Measurements from ENCODE around the gene GRID1. TPM values are rescaled to one million over a fixed set of nuclear protein-coding genes. Genes with fewer than 3 reads are reported as not detected.

Gene GRID1
- total and polyA plus RNA-seq, 9 of the 15 experiments (the other 6 are each of a cell fraction or from before 2014, with no cell fraction given): 0.01 to 7.2 (median 1.2) TPM

DNA sequence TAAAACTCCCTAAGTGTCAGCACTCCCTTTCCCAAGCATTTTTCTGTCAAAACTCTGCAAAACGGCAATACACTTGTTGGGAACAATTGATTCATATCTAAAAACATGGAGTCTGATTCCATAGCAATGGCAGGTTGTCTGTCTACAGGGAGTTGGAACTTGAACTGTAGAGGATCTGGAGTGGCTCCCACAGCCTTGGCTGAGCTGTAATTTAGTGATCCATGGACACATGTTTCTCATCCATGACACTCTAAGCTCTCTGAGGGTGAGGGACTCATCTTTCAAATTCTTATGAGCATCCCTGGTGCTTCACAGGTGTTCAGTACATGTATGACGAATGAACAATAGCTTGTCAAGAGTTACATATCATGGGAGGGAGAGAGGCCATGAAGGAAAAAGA is 466.1 kb downstream of the GRID1 start (continued):
- TF ChIP-seq FOXP4 (CRISPR knock-in tag; IDR thresholded peaks at IDR 0.05; ENCODE audit: borderline replicate concordance): no peak

- intact Hi-C loops (cut with micrococcal nuclease): no loop called here
- Histone ChIP-seq H3K9me3 (replicated peaks; ENCODE audit: control insufficient read depth, insufficient read depth, low read depth, low read length) (no peaks in the 10 kb centered on the region), H3K4me2 (ENCODE audit: insufficient read depth, low read length) (no peak overlapping the region), H3K36me3 (ENCODE audit: control insufficient read depth, insufficient read depth, low read length) (no peaks in the 10 kb centered on the region), H3K79me2 (ENCODE audit: control insufficient read depth, insufficient read depth, low read length) (no peaks in the 10 kb centered on the region), H3K27ac (ENCODE audit: extremely low read depth, low read depth, low read length) (no peak overlapping the region), H3K4me3 (no peak overlapping the region), H3K27me3 (ENCODE audit: control insufficient read depth in 2 of 2, insufficient read depth in 2 of 2, low read length in 2 of 2) (no peaks in the 10 kb centered on the region), H3K9ac (ENCODE audit: insufficient read depth in 1 of 2, low read depth in 2 of 2, low read length in 2 of 2) (no peak overlapping the region), H3K9me1 (ENCODE audit: control insufficient read depth, insufficient read depth, low read length) (no peaks in the 10 kb centered on the region), H4K20me1 (replicated peaks; ENCODE audit: control insufficient read depth, insufficient read depth, low read length) (no peaks in the 10 kb centered on the region), H2AFZ (ENCODE audit: low read depth, low read length) (no peak overlapping the region), H3K4me1 (replicated peaks in 1 of 2; ENCODE audit: control insufficient read depth in 2 of 2, insufficient read depth in 2 of 2, low read length in 2 of 2) (peaks cover 0 to 12% of the 10 kb centered on the region in 2 experiments; a peak in 2 of 5 replicates)
- DNase-seq (ENCODE audit: extremely low read depth in 1 of 4, low spot score in 3 of 4) (no peak), ATAC-seq (no peak), FAIRE-seq (no peak)
- WGBS (ENCODE audit: insufficient coverage, low coverage, missing lambda C conversion rate): 28% methylated on average over 6 of the region's 6 CpGs
- no TSS peak for BruUV-seq (replicated peaks)
- TF ChIP-seq ZFX (CRISPR knock-in tag; IDR thresholded peaks at IDR 0.05) (no peak), HDAC6 (IDR thresholded peaks at IDR 0.05; ENCODE audit: low read depth, low read length) (no peak), STAT5B (CRISPR knock-in tag; IDR thresholded peaks at IDR 0.05) (no peak), EP300 (IDR thresholded peaks at IDR 0.05; ENCODE audit: low read length) (no peak), DMBX1 (CRISPR knock-in tag; IDR thresholded peaks at IDR 0.05; ENCODE audit: borderline replicate concordance) (no peak), SIRT6 (IDR thresholded peaks at IDR 0.05; ENCODE audit: low read depth, low read length) (no peak), PTBP1 (IDR thresholded peaks at IDR 0.05; ENCODE audit: low read depth, low read length) (no peak), CBFA2T3 (IDR thresholded peaks at IDR 0.05) (no peak), SMAD2 (IDR thresholded peaks at IDR 0.05; ENCODE audit: low read depth, low read length) (no peak), POLR3A (IDR thresholded peaks at IDR 0.05; ENCODE audit: borderline replicate concordance, extremely low read depth, insufficient read depth, insufficient read length) (no peak), EZH2 (IDR thresholded peaks at IDR 0.05; ENCODE audit: borderline replicate concordance, low read depth, low read length) (no peak), ZBTB7A (IDR thresholded peaks at IDR 0.05; ENCODE audit: borderline replicate concordance, control insufficient read depth, low read depth, low read length) (no peak), ZNF444 (CRISPR knock-in tag; IDR thresholded peaks at IDR 0.05) (no peak), PPARD (CRISPR knock-in tag; IDR thresholded peaks at IDR 0.05) (no peak), KLF6 (CRISPR knock-in tag; IDR thresholded peaks at IDR 0.05; ENCODE audit: borderline replicate concordance) (no peak), ARHGAP35 (IDR thresholded peaks at IDR 0.05; ENCODE audit: partially characterized antibody) (no peak), FOXP1 (CRISPR knock-in tag; IDR thresholded peaks at IDR 0.05) (no peak), MEF2A (IDR thresholded peaks at IDR 0.05; ENCODE audit: control insufficient read depth, low read depth, low read length) (no peak), NR2C1 (IDR thresholded peaks at IDR 0.05) (no peak), NR2C1 (tag; IDR thresholded peaks at IDR 0.05) (no peak), MYNN (IDR thresholded peaks at IDR 0.05) (no peak), MYNN (CRISPR knock-in tag; IDR thresholded peaks at IDR 0.05) (no peak)
- POLR2A ChIA-PET: no interaction called here
- in situ Hi-C loops (cut with MboI): no loop called here
- CTCF ChIA-PET (ENCODE audit: low intra/inter-chr PET ratio): no interaction called here
Measured at GRCh38 chr10:85900061-85900460, 466.5 kb downstream of the GRID1 start.
